HUES48 (cell line): Measurements from ENCODE around the gene STAT2.
"Not testable (repeated sequence)": the region's sequence is repeated elsewhere in the genome, so short reads cannot be mapped to it uniquely, and the experiment has no call there.

Experiments used
- H3K27ac ChIP-seq: one replicate; pipeline ENCODE4 v1.7.0; 2013; ENCODE audit warnings: low read depth, low read length, inconsistent platforms
- H3K27me3 ChIP-seq: 2 replicates; pipeline ENCODE4 v1.6.1; 2013; ENCODE audit warnings: mild to moderate bottlenecking, low read length; ENCODE audit not compliant: control insufficient read depth, insufficient read depth
- H3K36me3 ChIP-seq: 2 replicates; pipeline ENCODE4 v1.6.1; 2013; ENCODE audit warnings: low read length; ENCODE audit not compliant: control insufficient read depth, insufficient read depth
- H3K4me1 ChIP-seq: 2 replicates; pipeline ENCODE4 v1.6.1; 2013; ENCODE audit warnings: mild to moderate bottlenecking, low read length; ENCODE audit not compliant: control insufficient read depth, insufficient read depth
- H3K4me3 ChIP-seq: 2 replicates; pipeline ENCODE4 v1.5.1; 2013; ENCODE audit warnings: mild to moderate bottlenecking, low read depth, low read length
- H3K9ac ChIP-seq: 2 replicates; pipeline ENCODE4 v1.6.1; 2013; ENCODE audit warnings: mild to moderate bottlenecking, low read depth, low read length, moderate library complexity
- H3K9me3 ChIP-seq: 2 replicates; pipeline ENCODE4 v1.6.1; 2013; ENCODE audit warnings: low read length; ENCODE audit not compliant: control insufficient read depth, insufficient read depth

The STAT2 gene

DNA sequence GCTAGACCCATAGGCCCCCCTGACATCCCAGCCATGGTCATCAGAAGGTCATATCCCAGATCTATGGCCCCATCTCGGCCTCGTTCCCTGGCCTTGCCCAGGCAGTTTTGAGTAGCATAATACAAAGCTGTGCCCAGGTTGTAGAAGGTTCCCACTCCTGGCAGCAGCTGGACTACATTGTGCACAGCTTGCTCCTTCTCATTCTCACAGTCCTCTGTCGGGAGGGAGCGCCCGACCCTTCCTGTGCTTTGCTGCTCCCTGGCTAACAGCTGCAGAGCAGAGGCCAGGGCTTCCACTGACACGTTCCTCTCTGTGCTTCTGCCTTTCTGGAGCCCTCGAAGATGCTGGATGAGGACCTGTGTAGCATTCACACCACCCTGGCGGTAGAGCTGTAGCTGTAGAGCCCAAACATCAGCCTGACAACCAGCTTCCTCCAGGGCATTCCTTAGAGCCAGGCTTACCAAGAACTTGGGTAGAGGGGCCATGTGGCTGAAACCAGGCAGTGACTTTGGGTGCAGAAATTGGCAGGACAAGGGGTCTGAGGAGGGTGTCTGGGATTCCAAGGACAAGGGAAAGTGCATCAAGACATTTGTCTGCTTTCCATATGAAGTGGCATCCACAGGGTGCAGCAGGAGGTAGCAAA lies 1.7 kb upstream of the STAT2 start:
- no peaks in the 10 kb centered on the region for H3K36me3 ChIP-seq
- no peaks in the 10 kb centered on the region for H3K9me3 ChIP-seq
- no peaks in the 10 kb centered on the region for H3K27me3 ChIP-seq
- H3K4me1 ChIP-seq: peaks cover 7% of the 10 kb centered on the region; the same call in 1 of the 2 replicates
- H3K4me3 ChIP-seq: no peak overlapping the region
- no peak overlapping the region for H3K27ac ChIP-seq
- H3K9ac ChIP-seq: no peak overlapping the region

DNA sequence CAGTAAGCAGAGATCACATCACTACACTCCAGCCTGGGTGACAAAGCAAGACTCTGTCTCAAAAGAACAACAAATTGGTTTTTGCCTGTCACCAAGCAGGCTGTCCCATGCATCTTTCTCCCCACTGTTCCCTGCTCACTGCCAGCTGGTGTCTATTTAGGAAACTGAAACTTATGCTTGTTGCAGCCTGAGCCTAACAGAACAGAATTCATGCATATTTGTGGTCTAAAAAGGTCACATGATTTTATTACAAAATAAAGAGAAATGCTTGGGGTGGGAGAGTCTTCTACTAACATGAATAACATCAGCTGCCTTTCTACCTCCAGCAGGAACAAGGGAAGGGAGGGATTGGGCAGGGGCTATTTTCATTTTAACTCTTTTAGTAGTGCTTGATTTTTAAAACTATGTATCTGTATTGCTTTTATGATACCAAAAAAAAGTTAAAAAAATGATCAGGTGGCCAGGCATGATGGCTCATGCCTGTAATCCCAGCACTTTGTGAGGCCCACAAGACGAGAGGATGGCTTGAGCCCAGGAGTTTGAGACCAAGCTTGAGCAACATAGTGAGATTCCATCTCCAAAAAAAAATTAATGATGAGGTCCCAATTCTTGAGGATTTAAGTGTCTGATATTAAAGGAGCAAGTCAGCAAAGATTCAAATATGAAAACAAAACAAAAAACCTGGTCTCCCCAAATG lies 923 bp downstream of the STAT2 start:
- Histone ChIP-seq H3K4me3 (peak overlapping the region; percentile 93), H3K36me3 (peaks cover 25% of the 10 kb centered on the region), H3K27ac (no peak overlapping the region), H3K9ac (peak overlapping the region; percentile 54; the same call in 1 of the 2 replicates), H3K27me3 (no peaks in the 10 kb centered on the region), H3K4me1 (peaks cover 7% of the 10 kb centered on the region; the same call in 1 of the 2 replicates), H3K9me3 (no peaks in the 10 kb centered on the region)

DNA sequence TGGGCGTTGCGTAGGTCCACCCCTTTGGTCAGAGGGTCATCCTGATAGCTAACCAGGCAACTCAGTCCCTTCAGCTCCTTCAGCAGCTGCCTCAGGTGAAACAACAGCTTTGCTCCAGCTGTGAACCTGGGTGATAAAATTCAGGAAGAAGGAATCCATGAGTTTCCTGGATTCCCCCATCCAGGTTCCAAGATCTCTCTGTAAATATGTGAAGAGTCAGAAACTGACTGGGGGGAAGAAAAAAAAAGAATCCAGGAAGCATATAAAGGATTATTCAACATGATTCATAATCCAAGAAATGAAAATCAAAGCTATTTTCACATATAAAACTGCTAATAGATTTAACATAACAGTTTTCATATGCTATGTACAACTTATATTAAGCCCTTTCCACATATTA lies 8.6 kb downstream of the STAT2 start:
- Histone ChIP-seq H3K4me3 (no peak overlapping the region), H3K36me3 (peaks cover 83% of the 10 kb centered on the region), H3K4me1 (no peaks in the 10 kb centered on the region), H3K9me3 (no peaks in the 10 kb centered on the region), H3K9ac (no peak overlapping the region), H3K27ac (no peak overlapping the region), H3K27me3 (no peaks in the 10 kb centered on the region)

DNA sequence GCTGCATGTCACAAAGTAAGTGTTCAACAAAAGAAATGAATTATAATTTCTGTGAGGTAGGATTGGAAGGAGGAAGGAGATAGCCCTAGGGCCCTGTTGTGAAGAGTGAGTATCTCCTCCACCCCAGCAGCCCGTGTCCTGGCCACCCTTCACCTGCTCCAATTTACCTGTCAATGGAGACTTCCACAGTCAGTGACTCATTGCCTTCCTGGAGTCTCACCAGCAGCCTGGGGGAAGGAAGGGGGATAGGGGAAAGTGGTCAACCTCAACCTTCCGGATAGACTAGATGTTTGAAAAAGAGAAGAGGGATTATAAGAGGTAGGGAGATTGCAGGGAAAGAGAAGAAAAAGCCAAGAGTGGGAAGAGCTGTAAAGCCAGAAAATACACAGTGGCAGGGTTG lies 9.2 kb downstream of the STAT2 start:
- Histone ChIP-seq H3K27ac (no peak overlapping the region), H3K27me3 (no peaks in the 10 kb centered on the region), H3K36me3 (peaks cover 83% of the 10 kb centered on the region), H3K4me3 (no peak overlapping the region), H3K4me1 (no peaks in the 10 kb centered on the region), H3K9me3 (no peaks in the 10 kb centered on the region), H3K9ac (no peak overlapping the region)

DNA sequence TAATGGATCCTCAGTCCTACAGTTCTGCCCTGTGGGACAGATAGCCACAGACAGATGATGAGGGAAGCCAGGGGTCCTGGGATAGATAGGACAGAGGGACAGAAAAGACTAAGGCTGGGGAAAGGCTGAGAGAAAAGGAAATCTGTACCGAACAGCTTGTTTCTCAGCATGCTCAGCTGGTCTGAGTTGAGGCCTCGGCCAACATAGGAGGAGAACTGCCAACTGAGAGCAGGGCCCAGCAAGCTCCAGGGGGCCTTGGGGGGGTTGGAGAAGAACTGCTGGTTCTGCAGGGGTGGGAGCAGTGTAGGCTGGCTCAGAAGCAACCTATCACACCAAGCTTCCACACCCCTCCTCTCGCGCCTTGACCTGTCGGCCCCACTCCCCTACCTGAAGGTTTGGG lies 11.1 kb downstream of the STAT2 start:
- peaks cover 74% of the 10 kb centered on the region for H3K36me3 ChIP-seq
- H3K27ac ChIP-seq: no peak overlapping the region
- no peak overlapping the region for H3K9ac ChIP-seq
- no peaks in the 10 kb centered on the region for H3K27me3 ChIP-seq
- no peaks in the 10 kb centered on the region for H3K9me3 ChIP-seq
- H3K4me1 ChIP-seq: no peaks in the 10 kb centered on the region
- H3K4me3 ChIP-seq: no peak overlapping the region

DNA sequence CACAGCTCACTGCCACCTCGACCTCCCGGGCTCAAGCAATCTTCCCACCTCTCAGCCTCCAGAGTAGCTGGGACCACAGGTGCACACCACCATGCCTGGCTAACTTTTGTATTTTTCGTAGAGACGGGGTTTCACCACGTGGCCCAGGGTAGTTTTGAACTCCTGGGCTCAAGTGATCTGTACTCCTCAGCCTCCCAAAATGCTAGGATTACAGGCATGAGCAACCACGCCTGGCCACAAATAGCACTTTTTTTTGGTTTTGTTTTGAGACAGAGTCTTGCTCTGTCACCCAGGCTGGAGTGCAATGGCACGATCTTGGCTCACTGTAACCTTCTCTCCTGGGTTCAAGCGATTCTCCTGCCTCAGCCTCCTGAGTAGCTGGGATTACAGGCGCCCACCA lies 12.7 kb downstream of the STAT2 start:
- H3K36me3 ChIP-seq: peaks cover 77% of the 10 kb centered on the region
- H3K27ac ChIP-seq, H3K9ac ChIP-seq, H3K27me3 ChIP-seq, H3K9me3 ChIP-seq, H3K4me1 ChIP-seq, H3K4me3 ChIP-seq: not testable (repeated sequence)

DNA sequence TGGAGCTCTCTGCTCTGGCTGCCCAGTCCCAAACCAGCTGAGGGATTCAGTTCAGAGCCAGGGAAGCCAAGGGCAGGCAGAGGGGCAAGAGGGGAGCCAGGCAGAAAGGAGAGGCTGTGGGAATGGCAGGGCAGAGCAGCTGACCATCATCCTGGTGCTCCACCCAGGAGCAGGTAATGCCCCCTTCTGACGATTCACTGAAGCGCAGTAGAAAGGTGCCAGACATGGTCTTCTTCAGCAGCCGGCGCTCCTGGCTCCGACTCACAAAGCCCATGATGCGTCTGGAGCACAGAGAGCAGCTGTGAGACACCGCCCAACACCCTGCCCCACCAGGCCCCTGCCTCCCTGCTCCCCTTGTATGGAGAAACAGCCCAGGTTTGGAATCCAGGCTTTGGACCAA lies 13.2 kb downstream of the STAT2 start:
- Histone ChIP-seq H3K27ac (no peak overlapping the region), H3K36me3 (peaks cover 77% of the 10 kb centered on the region), H3K9me3 (no peaks in the 10 kb centered on the region), H3K9ac (no peak overlapping the region), H3K4me3 (no peak overlapping the region), H3K4me1 (no peaks in the 10 kb centered on the region), H3K27me3 (no peaks in the 10 kb centered on the region)

DNA sequence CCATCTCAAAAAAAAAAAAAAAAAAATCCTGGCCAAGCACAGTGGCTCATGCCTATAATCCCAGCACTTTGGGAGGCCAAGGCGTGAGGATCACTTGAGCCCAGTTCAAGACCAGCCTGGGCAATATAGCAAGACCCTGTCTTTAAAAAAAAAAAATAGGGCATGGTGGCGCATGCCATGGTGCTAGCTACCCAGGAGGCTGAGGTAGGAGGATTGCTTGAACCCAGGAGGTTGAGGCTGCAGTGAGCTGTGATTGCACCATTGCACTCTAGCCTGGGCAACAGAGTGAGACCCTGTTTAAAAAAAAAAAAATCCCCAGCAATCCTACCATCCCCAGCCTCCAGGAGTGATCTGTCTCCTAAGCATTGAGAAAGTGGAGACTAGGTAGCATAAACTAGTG lies 17.6 kb downstream of the STAT2 start:
- Histone ChIP-seq H3K4me1 (peaks cover 20% of the 10 kb centered on the region), H3K36me3 (peaks cover 41% of the 10 kb centered on the region)
- not testable (repeated sequence) for H3K4me3 ChIP-seq, H3K9me3 ChIP-seq, H3K27ac ChIP-seq, H3K27me3 ChIP-seq, H3K9ac ChIP-seq

DNA sequence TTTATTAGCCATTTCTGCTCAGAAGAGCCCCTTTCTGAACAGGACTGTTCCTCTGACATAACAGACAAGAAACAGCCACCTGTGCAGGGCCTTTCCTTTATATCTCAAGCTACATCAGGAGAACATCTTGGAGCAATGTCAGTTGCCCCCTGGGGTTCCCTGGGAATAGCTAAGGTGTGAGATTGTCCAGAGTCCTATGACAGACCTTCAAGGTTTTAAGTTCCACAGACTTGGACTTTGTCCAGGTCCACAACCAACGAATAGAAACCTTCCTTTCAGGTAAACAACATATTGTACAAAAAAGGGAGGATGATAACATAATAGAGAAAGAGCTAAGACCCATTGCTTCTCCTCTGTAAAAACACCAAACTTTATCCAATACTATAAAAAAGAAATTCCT lies 18.3 kb downstream of the STAT2 start:
- peaks cover 23% of the 10 kb centered on the region for H3K4me1 ChIP-seq
- no peaks in the 10 kb centered on the region; the same call in 1 of the 2 replicates for H3K27me3 ChIP-seq
- no peak overlapping the region for H3K9ac ChIP-seq
- peaks cover 35% of the 10 kb centered on the region for H3K36me3 ChIP-seq
- no peak overlapping the region for H3K4me3 ChIP-seq
- no peaks in the 10 kb centered on the region for H3K9me3 ChIP-seq
- H3K27ac ChIP-seq: no peak overlapping the region

DNA sequence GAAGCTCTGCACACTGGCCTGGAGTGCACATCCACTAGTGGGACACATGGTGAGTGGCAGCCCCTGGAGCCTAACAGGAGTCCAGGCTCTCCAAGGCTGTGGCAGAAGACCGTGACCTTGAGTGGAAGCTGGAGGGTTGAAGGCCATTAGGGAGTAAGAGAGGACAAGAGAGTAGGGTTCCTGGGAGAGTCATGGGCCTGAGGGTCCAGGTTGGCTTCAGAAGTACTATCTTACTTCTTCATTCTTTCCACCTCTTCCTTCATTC lies 20.8 kb downstream of the STAT2 start:
- Histone ChIP-seq H3K9me3 (no peaks in the 10 kb centered on the region), H3K4me1 (peaks cover 26% of the 10 kb centered on the region), H3K36me3 (peaks cover 21% of the 10 kb centered on the region), H3K27ac (peak overlapping the region; percentile 85), H3K9ac (peak overlapping the region; percentile 9; the same call in 1 of the 2 replicates), H3K4me3 (peak overlapping the region; percentile 23), H3K27me3 (no peaks in the 10 kb centered on the region; the same call in 1 of the 2 replicates)

DNA sequence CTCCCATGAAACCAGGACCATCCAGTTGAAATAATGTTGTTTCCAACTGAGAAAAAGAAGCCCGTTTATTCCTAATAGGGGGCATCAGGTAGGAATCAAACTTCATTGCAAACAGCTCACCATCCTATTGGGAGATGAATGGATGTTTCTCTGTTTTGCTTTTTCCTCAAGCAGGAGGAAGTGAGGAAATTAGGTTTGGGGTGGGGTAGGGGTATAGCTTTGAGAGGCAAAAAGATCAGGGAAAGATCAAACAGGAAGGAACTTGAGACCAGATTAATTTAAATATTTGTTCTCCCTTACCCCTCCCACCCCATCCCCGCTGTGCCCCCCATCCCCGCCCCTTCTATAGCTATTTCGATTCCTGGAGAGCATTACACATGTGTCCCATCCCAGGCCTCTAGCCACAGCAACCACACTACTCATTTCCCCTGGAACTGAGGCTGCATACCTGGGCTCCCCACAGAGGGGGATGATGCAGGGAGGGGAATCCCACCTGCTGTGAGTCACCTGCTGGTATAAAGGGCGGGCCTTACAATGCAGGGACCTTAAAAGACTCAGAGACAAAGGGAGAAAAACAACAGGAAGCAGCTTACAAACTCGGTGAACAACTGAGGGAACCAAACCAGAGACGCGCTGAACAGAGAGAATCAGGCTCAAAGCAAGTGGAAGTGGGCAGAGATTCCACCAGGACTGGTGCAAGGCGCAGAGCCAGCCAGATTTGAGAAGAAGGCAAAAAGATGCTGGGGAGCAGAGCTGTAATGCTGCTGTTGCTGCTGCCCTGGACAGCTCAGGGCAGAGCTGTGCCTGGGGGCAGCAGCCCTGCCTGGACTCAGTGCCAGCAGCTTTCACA lies 21.4 kb downstream of the STAT2 start, which contains the start of gene IL23A:
Gene IL23A, plus strand, starts transcription at position 577 of the 850 bp plus-strand sequence. Its CDS starts 161 bp downstream, at position 738.
- Histone ChIP-seq H3K36me3 (peaks cover 15% of the 10 kb centered on the region), H3K27ac (peak within 1 kb of the TSS; percentile 85), H3K9me3 (no peaks in the 10 kb centered on the region), H3K4me3 (peak within 1 kb of the TSS; percentile 23), H3K27me3 (no peaks in the 10 kb centered on the region; the same call in 1 of the 2 replicates), H3K4me1 (peaks cover 26% of the 10 kb centered on the region), H3K9ac (peak within 1 kb of the TSS; percentile 9; the same call in 1 of the 2 replicates)
